HG03558 (cell line): ENCODE results near the gene YLPM1.
"Not testable (repeated sequence)": the region's sequence is repeated elsewhere in the genome, so short reads cannot be mapped to it uniquely, and the experiment has no call there.

ENCODE experiments used
- ATAC-seq: cut with Tn5 transposase; IDR thresholded peaks from one replicate; pipeline ENCODE4 v1.9.1; 2021; ENCODE audit warnings: moderate number of reproducible peaks; ENCODE audit not compliant: unreplicated experiment; ENCODE audit errors: extremely low read depth

Gene YLPM1, protein sequence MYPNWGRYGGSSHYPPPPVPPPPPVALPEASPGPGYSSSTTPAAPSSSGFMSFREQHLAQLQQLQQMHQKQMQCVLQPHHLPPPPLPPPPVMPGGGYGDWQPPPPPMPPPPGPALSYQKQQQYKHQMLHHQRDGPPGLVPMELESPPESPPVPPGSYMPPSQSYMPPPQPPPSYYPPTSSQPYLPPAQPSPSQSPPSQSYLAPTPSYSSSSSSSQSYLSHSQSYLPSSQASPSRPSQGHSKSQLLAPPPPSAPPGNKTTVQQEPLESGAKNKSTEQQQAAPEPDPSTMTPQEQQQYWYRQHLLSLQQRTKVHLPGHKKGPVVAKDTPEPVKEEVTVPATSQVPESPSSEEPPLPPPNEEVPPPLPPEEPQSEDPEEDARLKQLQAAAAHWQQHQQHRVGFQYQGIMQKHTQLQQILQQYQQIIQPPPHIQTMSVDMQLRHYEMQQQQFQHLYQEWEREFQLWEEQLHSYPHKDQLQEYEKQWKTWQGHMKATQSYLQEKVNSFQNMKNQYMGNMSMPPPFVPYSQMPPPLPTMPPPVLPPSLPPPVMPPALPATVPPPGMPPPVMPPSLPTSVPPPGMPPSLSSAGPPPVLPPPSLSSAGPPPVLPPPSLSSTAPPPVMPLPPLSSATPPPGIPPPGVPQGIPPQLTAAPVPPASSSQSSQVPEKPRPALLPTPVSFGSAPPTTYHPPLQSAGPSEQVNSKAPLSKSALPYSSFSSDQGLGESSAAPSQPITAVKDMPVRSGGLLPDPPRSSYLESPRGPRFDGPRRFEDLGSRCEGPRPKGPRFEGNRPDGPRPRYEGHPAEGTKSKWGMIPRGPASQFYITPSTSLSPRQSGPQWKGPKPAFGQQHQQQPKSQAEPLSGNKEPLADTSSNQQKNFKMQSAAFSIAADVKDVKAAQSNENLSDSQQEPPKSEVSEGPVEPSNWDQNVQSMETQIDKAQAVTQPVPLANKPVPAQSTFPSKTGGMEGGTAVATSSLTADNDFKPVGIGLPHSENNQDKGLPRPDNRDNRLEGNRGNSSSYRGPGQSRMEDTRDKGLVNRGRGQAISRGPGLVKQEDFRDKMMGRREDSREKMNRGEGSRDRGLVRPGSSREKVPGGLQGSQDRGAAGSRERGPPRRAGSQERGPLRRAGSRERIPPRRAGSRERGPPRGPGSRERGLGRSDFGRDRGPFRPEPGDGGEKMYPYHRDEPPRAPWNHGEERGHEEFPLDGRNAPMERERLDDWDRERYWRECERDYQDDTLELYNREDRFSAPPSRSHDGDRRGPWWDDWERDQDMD (N-terminal part only)

GRCh38 chr14:74762917-74763802, at the start of gene YLPM1:
Gene YLPM1, plus strand, starts transcription at chr14:74763316. Its CDS starts 174 bp downstream, at chr14:74763490.
- ATAC-seq: peak; percentile 74

DNA sequence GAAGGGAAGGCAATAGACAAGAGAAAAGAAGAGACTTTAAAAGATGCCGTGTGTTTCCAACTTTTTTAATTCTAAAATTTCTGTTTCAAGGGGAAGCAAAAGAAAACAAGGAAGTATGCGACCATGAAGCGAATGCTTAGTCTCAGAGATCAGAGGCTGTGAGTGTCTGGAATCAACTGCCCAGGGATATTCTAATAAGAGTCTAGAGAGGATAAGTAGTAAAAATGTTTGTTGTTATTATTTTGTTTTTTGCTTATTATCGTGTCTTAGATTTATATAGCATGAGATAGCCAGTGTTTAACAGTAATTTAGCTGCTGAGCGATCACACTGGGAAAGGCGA, 49.8 kb upstream of the YLPM1 start:
- no peak for ATAC-seq

DNA sequence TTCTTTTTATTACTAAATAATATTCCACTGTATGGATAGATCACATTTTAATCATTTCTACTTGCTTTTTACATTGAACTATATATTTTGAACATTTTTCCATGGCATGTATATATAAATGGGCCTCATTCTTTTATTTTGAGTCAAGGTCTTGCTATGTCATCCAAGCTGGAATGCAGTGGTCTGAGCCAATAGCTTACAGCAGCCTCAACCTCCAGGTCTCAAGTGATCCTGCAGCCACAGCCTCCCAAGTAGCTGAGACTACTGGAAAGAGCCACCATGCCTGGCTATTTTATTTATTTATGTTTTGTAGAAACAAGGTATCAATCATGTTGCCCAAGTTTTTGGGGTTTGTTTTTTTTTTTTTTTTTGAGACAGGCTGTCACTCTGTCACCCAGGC, 42.6 kb upstream of the YLPM1 start:
- no peak for ATAC-seq

DNA sequence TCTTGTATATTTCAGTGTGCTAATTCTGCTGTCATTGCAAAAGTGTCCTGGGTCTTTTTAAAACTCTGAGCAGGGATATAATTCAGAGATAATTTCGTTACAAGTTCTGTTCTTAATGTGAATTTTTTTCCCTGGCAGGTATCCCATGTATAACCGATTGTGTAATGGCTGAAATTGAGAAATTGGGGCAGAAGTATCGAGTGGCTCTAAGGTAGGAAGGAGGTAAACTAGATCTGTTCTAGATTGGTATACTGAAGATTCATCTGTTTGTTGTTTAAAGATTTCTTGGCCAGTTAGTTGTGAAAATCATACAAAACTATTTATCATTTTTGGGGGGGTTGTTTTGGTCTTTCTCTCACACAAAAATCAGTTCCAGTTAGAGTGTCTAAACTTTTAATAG, 40.0 kb upstream of the YLPM1 start:
- ATAC-seq: no peak

DNA sequence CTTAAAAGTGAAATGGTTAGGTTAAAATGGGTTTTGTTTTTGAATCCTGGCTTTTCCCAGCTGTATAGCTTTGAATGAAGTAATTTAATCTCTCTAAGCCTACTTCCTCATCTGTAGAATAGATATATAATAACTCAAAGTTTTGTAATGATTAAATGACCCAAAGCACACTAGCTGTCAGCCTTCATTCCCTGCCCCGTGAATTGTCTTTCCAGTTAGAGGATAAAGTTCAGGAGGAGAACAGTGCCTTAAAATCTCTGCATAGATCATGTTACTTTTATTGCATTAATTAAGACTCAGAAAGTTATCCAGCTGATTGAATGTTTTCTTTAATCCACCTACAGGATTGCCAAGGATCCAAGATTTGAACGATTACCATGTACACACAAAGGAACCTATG, 30.7 kb upstream of the YLPM1 start:
- ATAC-seq: no peak

DNA sequence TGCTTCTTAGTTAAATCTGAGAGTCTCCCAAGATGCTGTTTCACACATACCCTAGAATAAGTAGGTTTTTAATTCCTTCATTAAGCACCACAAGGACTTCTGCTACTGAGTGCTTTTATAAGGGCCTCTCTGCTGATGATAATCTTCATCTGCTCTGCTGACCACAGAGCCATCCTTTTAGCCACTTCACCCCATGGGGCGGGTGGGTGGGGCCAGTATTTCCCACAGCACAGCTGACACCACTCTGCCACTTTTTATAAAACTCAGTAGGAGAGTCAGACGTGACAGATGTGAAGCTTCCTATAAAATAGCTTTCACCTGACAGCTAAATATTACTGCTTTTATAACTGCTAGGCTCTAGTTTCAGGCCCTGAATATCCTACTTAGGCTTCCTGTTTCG, 29.9 kb upstream of the YLPM1 start:
- no peak for ATAC-seq

- ATAC-seq: no peak
These were observed 28.0 kb upstream of the YLPM1 start for GRCh38 chr14:74735125-74735524.

DNA sequence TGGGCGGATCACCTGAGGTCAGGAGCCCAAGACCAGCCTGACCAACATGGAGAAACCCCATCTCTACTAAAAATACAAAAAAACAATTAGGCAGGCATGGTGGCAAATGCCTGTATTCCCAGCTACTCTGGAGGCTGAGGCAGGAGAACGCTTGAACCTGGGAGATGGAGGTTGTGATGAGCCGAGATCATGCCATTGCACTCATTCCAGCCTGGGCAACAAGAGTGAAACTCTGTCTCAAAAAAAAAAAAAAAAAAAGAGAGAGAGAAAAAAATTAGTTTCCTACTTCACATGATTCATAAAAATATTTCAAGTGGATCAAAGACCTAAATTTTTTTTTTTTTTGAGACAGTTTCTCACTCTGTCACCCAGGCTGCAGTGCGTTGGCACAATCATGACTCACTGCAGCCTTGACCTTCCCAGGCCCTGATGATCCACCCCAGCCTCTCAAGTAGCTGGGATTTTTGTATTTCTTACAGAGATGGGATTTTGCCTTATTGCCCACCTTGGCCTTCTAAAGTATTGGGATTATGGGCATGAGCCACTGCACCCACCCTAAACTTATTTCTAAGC, 25.3 kb upstream of the YLPM1 start:
- no peak for ATAC-seq

DNA sequence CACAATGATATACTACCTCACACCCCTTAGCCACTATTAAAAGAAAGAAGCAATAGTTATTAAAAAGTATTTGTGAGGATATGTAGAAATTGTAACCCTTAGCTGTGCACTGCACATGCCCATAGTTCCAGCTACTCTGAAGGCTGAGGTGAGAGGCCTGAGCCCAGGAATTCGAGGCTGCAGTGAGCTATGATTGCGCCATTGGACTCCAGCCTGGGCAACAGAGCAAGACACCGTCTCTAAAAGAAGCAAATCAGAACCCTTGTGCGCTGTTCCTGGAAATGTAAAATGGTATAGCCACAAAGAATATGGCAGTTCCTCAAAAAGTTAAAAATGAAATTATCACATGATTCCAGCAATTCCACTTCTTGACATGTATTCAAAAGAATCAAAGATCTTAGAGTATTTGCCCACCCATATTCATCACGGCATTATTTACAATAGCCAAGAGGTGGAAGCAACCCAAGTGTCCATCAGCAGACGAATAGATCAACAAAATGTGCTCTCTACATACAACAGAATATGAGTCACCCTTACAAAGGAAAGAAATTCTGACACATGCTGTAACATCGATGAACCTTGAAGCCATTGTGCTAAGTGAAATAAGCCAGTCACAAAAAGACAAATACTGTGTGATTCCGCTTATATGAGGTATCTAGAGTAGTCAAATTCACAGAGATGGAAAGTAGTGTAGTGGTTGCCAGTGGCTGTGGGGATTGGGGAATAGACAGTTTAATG, 23.7 kb upstream of the YLPM1 start:
- no peak for ATAC-seq

GRCh38 chr14:74747237-74747636, 15.9 kb upstream of the YLPM1 start:
- ATAC-seq: no peak

- no peak for ATAC-seq
These were observed 9.0 kb upstream of the YLPM1 start for GRCh38 chr14:74754157-74754556.

DNA sequence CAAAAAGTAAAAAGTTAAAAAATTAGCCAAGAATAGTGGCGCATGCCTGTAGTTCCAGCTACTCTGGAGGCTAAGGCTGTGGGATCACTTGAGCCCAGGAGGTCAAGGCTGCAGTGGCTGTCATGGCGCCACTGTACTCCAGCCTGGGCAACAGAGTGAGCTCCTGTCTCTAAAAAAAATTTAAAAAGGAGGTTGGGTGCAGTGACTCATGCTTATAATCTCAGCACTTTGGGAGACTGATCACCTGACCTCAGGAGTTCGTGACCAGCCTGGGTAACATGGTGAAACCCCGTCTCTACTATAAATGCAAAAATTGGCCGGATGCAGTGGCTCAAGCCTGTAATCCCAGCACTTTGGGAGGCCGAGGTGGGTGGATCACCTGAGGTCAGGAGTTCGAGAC, 8.2 kb upstream of the YLPM1 start:
- ATAC-seq: no peak

DNA sequence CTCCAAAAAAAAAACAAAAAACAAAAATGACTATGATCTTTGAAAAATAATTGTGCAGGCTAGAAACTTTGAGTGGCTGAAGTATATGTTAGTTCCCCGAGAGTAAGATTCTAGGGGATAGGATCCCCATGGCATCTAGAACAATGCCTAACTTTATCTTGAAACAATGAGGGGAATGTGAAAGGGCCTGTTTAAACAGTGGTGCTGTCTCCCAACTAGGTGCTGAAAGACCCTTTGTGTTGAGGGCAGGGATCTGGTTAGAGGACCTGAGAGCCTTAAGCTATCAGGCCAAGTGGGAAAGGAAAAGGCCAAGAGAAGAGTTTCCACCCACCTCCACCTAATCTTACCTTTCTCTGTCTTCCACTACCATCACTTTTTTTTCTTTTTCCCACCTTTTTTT, 6.8 kb upstream of the YLPM1 start:
- no peak for ATAC-seq

DNA sequence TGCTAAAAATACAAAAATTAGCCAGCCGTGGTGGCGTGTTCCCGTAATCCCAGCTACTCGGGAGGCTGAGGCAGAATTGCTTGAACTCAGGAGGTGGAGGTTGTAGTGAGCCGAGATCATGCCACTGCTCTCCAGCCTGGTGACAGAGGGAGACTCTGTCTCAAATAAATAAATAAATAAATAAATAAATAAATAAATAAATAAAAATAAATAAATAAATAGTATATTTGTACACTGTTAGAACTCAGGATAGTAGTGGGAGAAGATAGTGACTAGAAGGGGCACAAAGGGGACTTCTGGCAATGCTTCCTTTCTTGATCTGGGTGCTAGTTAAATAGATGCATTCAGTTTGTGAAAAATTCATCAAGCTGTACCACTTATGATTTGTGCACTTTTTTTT, 4.6 kb upstream of the YLPM1 start:
- ATAC-seq: not testable (repeated sequence)

DNA sequence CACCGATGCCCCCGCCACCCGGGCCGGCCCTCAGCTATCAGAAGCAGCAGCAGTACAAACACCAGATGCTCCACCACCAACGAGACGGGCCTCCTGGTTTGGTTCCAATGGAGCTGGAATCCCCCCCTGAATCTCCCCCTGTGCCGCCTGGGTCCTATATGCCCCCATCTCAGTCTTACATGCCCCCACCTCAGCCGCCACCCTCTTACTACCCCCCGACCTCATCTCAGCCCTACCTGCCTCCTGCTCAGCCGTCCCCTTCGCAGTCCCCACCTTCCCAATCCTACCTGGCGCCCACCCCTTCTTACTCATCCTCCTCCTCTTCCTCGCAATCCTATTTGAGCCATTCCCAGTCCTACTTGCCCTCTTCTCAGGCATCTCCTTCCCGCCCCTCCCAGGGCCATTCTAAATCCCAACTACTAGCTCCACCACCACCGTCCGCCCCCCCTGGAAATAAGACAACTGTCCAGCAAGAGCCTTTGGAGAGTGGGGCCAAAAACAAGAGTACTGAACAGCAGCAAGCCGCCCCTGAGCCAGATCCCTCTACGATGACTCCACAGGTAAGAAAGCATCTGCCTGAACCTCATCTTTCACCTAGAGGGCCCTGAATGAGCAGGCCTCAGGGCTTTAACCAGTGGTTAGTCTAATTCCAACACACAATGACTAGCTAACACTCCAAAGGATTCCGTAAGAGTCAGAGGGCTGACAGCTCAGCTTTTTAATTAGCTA, 851 bp downstream of the YLPM1 start:
- no peak for ATAC-seq

GRCh38 chr14:74765721-74766120, 2.6 kb downstream of the YLPM1 start:
- ATAC-seq: no peak

GRCh38 chr14:74771399-74771798, 8.3 kb downstream of the YLPM1 start:
- ATAC-seq: no peak

DNA sequence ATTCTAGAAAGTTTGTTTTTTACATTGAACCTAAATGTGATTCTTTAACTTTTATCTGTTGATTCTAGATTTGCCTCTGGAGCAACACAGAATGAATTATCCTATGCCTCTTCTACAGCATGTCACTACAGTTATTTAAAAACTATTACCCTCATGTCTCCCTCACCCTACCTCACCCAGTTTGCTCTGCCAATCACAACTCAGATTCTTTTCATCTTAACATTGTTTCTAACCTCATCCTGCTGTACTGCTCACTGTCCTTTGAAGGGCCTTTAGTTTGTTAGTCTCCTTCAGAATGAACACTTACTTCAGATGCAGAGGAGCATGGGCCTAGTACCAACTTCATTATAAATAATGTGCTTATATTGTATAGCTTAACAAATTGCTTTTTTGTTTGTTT, 21.5 kb downstream of the YLPM1 start:
- ATAC-seq: no peak
